Measurements from ENCODE around the gene CACTIN. TPM values are rescaled to one million over a fixed set of nuclear protein-coding genes. Genes with fewer than 3 reads are reported as not detected.

Gene CACTIN
- total and polyA plus RNA-seq, 10 donors: 10.8 to 27.1 (median 21.8) TPM

- peaks cover 0 to 93% (median 60%) of the 10 kb centered on the region in 6 donors for H3K36me3 ChIP-seq
- intact Hi-C loops (cut with DNase I; ENCODE audit: low total_unique reads): no loop called here
- no peaks in the 10 kb centered on the region for H3K9me3 ChIP-seq
- no peaks in the 10 kb centered on the region for H3K27me3 ChIP-seq (replicated peaks in 1 of 7)
- no peak overlapping the region for H3K27ac ChIP-seq
- no peak for DNase-seq
- no peak overlapping the region for H3K4me3 ChIP-seq
- 84 to 92% (median 88%) methylated on average over 6 to 11 of the region's 11 CpGs for WGBS, 5 donors
- no peaks in the 10 kb centered on the region for H3K4me1 ChIP-seq
- TF ChIP-seq CTCF (IDR thresholded peaks at IDR 0.05 in 8 of 11, conservative IDR thresholded peaks at IDR 0.05 in 3 of 11): no peak
- TF ChIP-seq POLR2AphosphoS5 (IDR thresholded peaks at IDR 0.05): no peak
- TF ChIP-seq POLR2A (IDR thresholded peaks at IDR 0.05): no peak
Measured at GRCh38 chr19:3645067-3645396, 18.4 kb upstream of the CACTIN start.

GRCh38 chr19:3644351-3645066, 17.9 kb upstream of the CACTIN start:
- no peak overlapping the region for H3K4me3 ChIP-seq
- peaks cover 0 to 94% (median 64%) of the 10 kb centered on the region in 6 donors for H3K36me3 ChIP-seq
- H3K27me3 ChIP-seq (replicated peaks in 1 of 7): no peaks in the 10 kb centered on the region
- TF ChIP-seq CTCF (IDR thresholded peaks at IDR 0.05 in 8 of 11, conservative IDR thresholded peaks at IDR 0.05 in 3 of 11) (no peak), POLR2AphosphoS5 (IDR thresholded peaks at IDR 0.05) (peak in 1 of 3 donors; percentile 28)
- DNase-seq: no peak
- intact Hi-C loops (cut with DNase I; ENCODE audit: low total_unique reads): no loop called here
- H3K4me1 ChIP-seq: no peaks in the 10 kb centered on the region
- no peaks in the 10 kb centered on the region for H3K9me3 ChIP-seq
- WGBS, 5 donors: 72 to 90% (median 89%) methylated on average over 7 to 19 of the region's 19 CpGs
- no peak overlapping the region for H3K27ac ChIP-seq

- WGBS, 5 donors: 84 to 96% (median 94%) methylated on average over 4 to 28 of the region's 28 CpGs
- Histone ChIP-seq H3K4me1 (no peaks in the 10 kb centered on the region), H3K9me3 (no peaks in the 10 kb centered on the region), H3K4me3 (no peak overlapping the region), H3K27me3 (replicated peaks in 1 of 7) (no peaks in the 10 kb centered on the region), H3K27ac (no peak overlapping the region), H3K36me3 (peaks cover 0 to 100% (median 71%) of the 10 kb centered on the region in 6 donors)
- TF ChIP-seq CTCF (IDR thresholded peaks at IDR 0.05 in 8 of 11, conservative IDR thresholded peaks at IDR 0.05 in 3 of 11) (no peak), POLR2AphosphoS5 (IDR thresholded peaks at IDR 0.05) (no peak), POLR2A (IDR thresholded peaks at IDR 0.05) (no peak)
- intact Hi-C loops (cut with DNase I; ENCODE audit: low total_unique reads): no loop called here
- no peak for DNase-seq
Measured at GRCh38 chr19:3643674-3644313, 17.2 kb upstream of the CACTIN start.

GRCh38 chr19:3642987-3643673, 16.5 kb upstream of the CACTIN start:
- no peaks in the 10 kb centered on the region for H3K27me3 ChIP-seq (replicated peaks in 1 of 7)
- no peaks in the 10 kb centered on the region for H3K9me3 ChIP-seq
- DNase-seq: no peak
- no peak overlapping the region for H3K27ac ChIP-seq
- H3K4me3 ChIP-seq: no peak overlapping the region
- TF ChIP-seq CTCF (IDR thresholded peaks at IDR 0.05 in 8 of 11, conservative IDR thresholded peaks at IDR 0.05 in 3 of 11) (no peak), POLR2A (IDR thresholded peaks at IDR 0.05) (no peak), POLR2AphosphoS5 (IDR thresholded peaks at IDR 0.05) (peak; percentile 7 to 40 (median 20))
- intact Hi-C loops (cut with DNase I; ENCODE audit: low total_unique reads): no loop called here
- H3K36me3 ChIP-seq: peaks cover 0 to 100% (median 72%) of the 10 kb centered on the region in 6 donors
- WGBS, 5 donors: 91 to 96% (median 91%) methylated on average over 33 to 36 of the region's 36 CpGs
- no peaks in the 10 kb centered on the region for H3K4me1 ChIP-seq
